Measurements from ENCODE around the gene ZNF157.

Gene ZNF157

GRCh38 chrX:47384502-47384901 is 14.1 kb downstream of the ZNF157 start:
- no peak overlapping the region for H3K4me3 ChIP-seq (ENCODE audit: low read depth, low read length)
- POLR2A ChIA-PET: interaction anchor here (0.6 to 2.2 kb wide), 4 partner anchors 148 to 194 kb away, joined by 3 to 5 read pairs (median 4); no protein-coding TSS in a partner anchor
- no peaks in the 10 kb centered on the region for H3K4me1 ChIP-seq (ENCODE audit: control insufficient read depth, insufficient read depth, low read length)
- no peaks in the 10 kb centered on the region for H3K36me3 ChIP-seq (ENCODE audit: control insufficient read depth in 2 of 2, insufficient read depth in 1 of 2, low read length in 2 of 2)
- TF ChIP-seq ZEB2 (tag by site-specific recombination; IDR thresholded peaks at IDR 0.05): peak; percentile 41; the same call in 1 of the 2 replicates
- TF ChIP-seq ZNF626 (tag by site-specific recombination; IDR thresholded peaks at IDR 0.05): no peak
- TF ChIP-seq ZNF654 (tag by site-specific recombination; IDR thresholded peaks at IDR 0.05; ENCODE audit: low read depth): peak; percentile 68
- TF ChIP-seq ZXDB (tag by site-specific recombination; IDR thresholded peaks at IDR 0.05): 0 out of 2 replicates have a peak, but pooled peaks have one; percentile 20
- TF ChIP-seq KLF10 (tag by site-specific recombination; IDR thresholded peaks at IDR 0.05): 0 out of 2 replicates have a peak, but pooled peaks have one; percentile 32
- 0 out of 2 replicates have a peak, but pooled peaks have one; percentile 26 for TF ChIP-seq CTCF (tag by site-specific recombination; IDR thresholded peaks at IDR 0.05)
- TF ChIP-seq ZBTB48 (tag by site-specific recombination; IDR thresholded peaks at IDR 0.05): no peak
- H3K27ac ChIP-seq (ENCODE audit: extremely low read depth, low read depth, low read length): no peak overlapping the region
- H3K9me3 ChIP-seq (ENCODE audit: control insufficient read depth, insufficient read depth, low read depth, low read length): no peaks in the 10 kb centered on the region
- CTCF ChIA-PET: interaction anchor here (0.6 to 4.2 kb wide), 33 partner anchors 8 to 401 kb away, joined by 3 to 35 read pairs (median 4); partner anchors contain the start of gene USP11

GRCh38 chrX:47390780-47391179 is 20.4 kb downstream of the ZNF157 start:
- ChIA-PET POLR2A (no interaction called here), CTCF (interaction anchor here (0.7 kb wide), 1 partner anchor 258 kb away, joined by 4 read pairs; no protein-coding TSS in a partner anchor)
- Histone ChIP-seq H3K4me1 (ENCODE audit: control insufficient read depth, insufficient read depth, low read length) (no peaks in the 10 kb centered on the region), H3K27ac (ENCODE audit: extremely low read depth, low read depth, low read length) (no peak overlapping the region), H3K9me3 (ENCODE audit: control insufficient read depth, insufficient read depth, low read depth, low read length) (no peaks in the 10 kb centered on the region), H3K4me3 (ENCODE audit: low read depth, low read length) (no peak overlapping the region), H3K36me3 (ENCODE audit: control insufficient read depth in 2 of 2, insufficient read depth in 1 of 2, low read length in 2 of 2) (no peaks in the 10 kb centered on the region)
- TF ChIP-seq MEIS1 (CRISPR knock-in tag; IDR thresholded peaks at IDR 0.05; ENCODE audit: borderline replicate concordance) (no peak), ZNF785 (tag by site-specific recombination; IDR thresholded peaks at IDR 0.05) (no peak), ZSCAN23 (tag by site-specific recombination; IDR thresholded peaks at IDR 0.05) (no peak), ZNF449 (tag by site-specific recombination; IDR thresholded peaks at IDR 0.05) (no peak), HIC1 (tag by site-specific recombination; IDR thresholded peaks at IDR 0.05) (no peak), ZNF184 (tag by site-specific recombination; IDR thresholded peaks at IDR 0.05) (no peak), ZNF664 (tag by site-specific recombination; IDR thresholded peaks at IDR 0.05) (no peak), SCRT2 (tag by site-specific recombination; IDR thresholded peaks at IDR 0.05) (no peak), ZNF140 (tag by site-specific recombination; IDR thresholded peaks at IDR 0.05) (no peak), ZNF274 (IDR thresholded peaks at IDR 0.05; ENCODE audit: low read length) (no peak), ZNF274 (tag by site-specific recombination; IDR thresholded peaks at IDR 0.05; ENCODE audit: borderline replicate concordance) (no peak), ZBTB26 (tag by site-specific recombination; optimal IDR thresholded peaks at IDR 0.05) (no peak), REPIN1 (tag by site-specific recombination; IDR thresholded peaks at IDR 0.05; ENCODE audit: low read depth) (no peak), BCL6B (tag by site-specific recombination; IDR thresholded peaks at IDR 0.05) (no peak), ZNF211 (tag by site-specific recombination; IDR thresholded peaks at IDR 0.05; ENCODE audit: low read depth) (no peak), ZBTB8A (tag by site-specific recombination; IDR thresholded peaks at IDR 0.05) (no peak), ZNF19 (tag by site-specific recombination; IDR thresholded peaks at IDR 0.05; ENCODE audit: low read depth) (no peak), ZNF214 (tag by site-specific recombination; IDR thresholded peaks at IDR 0.05; ENCODE audit: borderline replicate concordance) (no peak)
